GM23338 (cell line): ENCODE measurements around the gene HIP1. TPM values are rescaled to one million over a fixed set of nuclear protein-coding genes. Genes with fewer than 3 reads are reported as not detected.

ENCODE experiments used
- ATAC-seq: fragments of 200-7000 bp; cut with Tn5 transposase; 3 replicates; pipeline ENCODE4 v1.9.1; 2020
- DNase-seq: peaks from one replicate; pipeline ENCODE4 v3.0.0-alpha.2; 2015; ENCODE audit warnings: low spot score
- H2AFZ ChIP-seq: fragments of 200-600 bp; sonication (generic); 2 replicates; pipeline ENCODE4 v1.8.0; 2016; ENCODE audit warnings: antibody characterized with exemption, mild to moderate bottlenecking, moderate library complexity
- H3F3A ChIP-seq: fragments of 200-600 bp; sonication (generic); replicated peaks from 2 replicates; pipeline ENCODE4 v1.8.0; 2017; ENCODE audit warnings: antibody characterized with exemption, mixed run types, low read depth
- H3K27ac ChIP-seq: fragments of 200-600 bp; sonication (generic); 2 replicates; pipeline ENCODE4 v1.6.1; 2016; ENCODE audit warnings: low read depth
- H3K27me3 ChIP-seq: fragments of 200-600 bp; sonication (generic); 2 replicates; pipeline ENCODE4 v1.8.0; 2016; ENCODE audit warnings: mild to moderate bottlenecking, mixed run types, moderate library complexity; ENCODE audit not compliant: insufficient read depth
- H3K36me3 ChIP-seq: fragments of 200-600 bp; sonication (generic); 2 replicates; pipeline ENCODE4 v1.8.0; 2016; ENCODE audit warnings: mild to moderate bottlenecking; ENCODE audit not compliant: insufficient read depth
- H3K4me1 ChIP-seq: fragments of 200-600 bp; sonication (generic); 2 replicates; pipeline ENCODE4 v1.8.0; 2016; ENCODE audit warnings: mild to moderate bottlenecking, moderate library complexity; ENCODE audit not compliant: insufficient read depth
- H3K4me2 ChIP-seq: fragments of 200-600 bp; sonication (generic); 2 replicates; pipeline ENCODE4 v1.7.1; 2017; ENCODE audit warnings: mixed run types
- H3K4me3 ChIP-seq: fragments of 200-600 bp; sonication (generic); 2 replicates; pipeline ENCODE4 v1.6.1; 2016; ENCODE audit warnings: mixed run types
- H3K79me2 ChIP-seq: fragments of 200-600 bp; sonication (generic); replicated peaks from 2 replicates; pipeline ENCODE4 v1.8.0; 2017; ENCODE audit warnings: mild to moderate bottlenecking; ENCODE audit not compliant: insufficient read depth
- H3K9me2 ChIP-seq: fragments of 200-600 bp; sonication (generic); 2 replicates; pipeline ENCODE4 v1.8.0; 2017; ENCODE audit not compliant: insufficient read depth
- H4K20me1 ChIP-seq: fragments of 200-600 bp; sonication (generic); replicated peaks from 2 replicates; pipeline ENCODE4 v1.8.0; 2017; ENCODE audit warnings: mild to moderate bottlenecking; ENCODE audit not compliant: insufficient read depth
- H3K27ac Mint-ChIP-seq: 2 replicates; pipeline ENCODE4 v1.8.0; 2020; ENCODE audit warnings: inconsistent platforms, mild to moderate bottlenecking, moderate library complexity, mixed read lengths
- H3K27me3 Mint-ChIP-seq: 3 replicates; pipeline ENCODE4 v1.8.0; 2022; ENCODE audit warnings: low read depth, mild to moderate bottlenecking, moderate library complexity, mixed read lengths, inconsistent platforms; ENCODE audit not compliant: insufficient read depth, poor library complexity
- H3K36me3 Mint-ChIP-seq: 3 replicates; pipeline ENCODE4 v1.8.0; 2021; ENCODE audit warnings: low read depth, mild to moderate bottlenecking, inconsistent platforms, moderate library complexity, mixed read lengths
- H3K4me1 Mint-ChIP-seq: 3 replicates; pipeline ENCODE4 v1.8.0; 2020; ENCODE audit warnings: mild to moderate bottlenecking, inconsistent platforms, mixed read lengths
- H3K4me3 Mint-ChIP-seq: 3 replicates; pipeline ENCODE4 v1.8.0; 2021; ENCODE audit warnings: moderate library complexity, mild to moderate bottlenecking, inconsistent platforms, mixed read lengths
- H3K9me3 Mint-ChIP-seq: 3 replicates; pipeline ENCODE4 v1.8.0; 2020; ENCODE audit warnings: moderate library complexity, mild to moderate bottlenecking, inconsistent platforms, mixed read lengths
- CREB1 ChIP-seq: fragments of 250-450 bp; sonication (Bioruptor Pico); IDR thresholded peaks from 2 replicates; pipeline ENCODE4 v1.5.0; 2020; ENCODE audit warnings: low read depth, mild to moderate bottlenecking, moderate library complexity
- CTCF ChIP-seq, 2 experiments: fragments of 200-600 bp in 1 of 2; sonication (generic) in 1 of 2; conservative IDR thresholded peaks; 2 replicates each; pipeline versions ENCODE4 v1.5.1 to v1.6.1; 2016 to 2017; ENCODE audit warnings: antibody characterized with exemption in 2 of 2, low read depth in 2 of 2, mild to moderate bottlenecking in 2 of 2, moderate library complexity in 1 of 2
- EZH2phosphoT487 ChIP-seq: fragments of 200-600 bp; sonication (generic); IDR thresholded peaks from one replicate; pipeline ENCODE4 v1.8.1; 2018; ENCODE audit warnings: antibody characterized with exemption; ENCODE audit not compliant: unreplicated experiment
- JUNB ChIP-seq: IDR thresholded peaks from one replicate; pipeline ENCODE4 v1.6.1; 2016; ENCODE audit warnings: antibody characterized with exemption; ENCODE audit not compliant: unreplicated experiment
- POLR2AphosphoS5 ChIP-seq: IDR thresholded peaks from 2 replicates; pipeline ENCODE4 v1.6.1; 2016; ENCODE audit warnings: antibody characterized with exemption, low read depth
- STAT1 ChIP-seq: IDR thresholded peaks from one replicate; pipeline ENCODE4 v1.6.1; 2016; ENCODE audit warnings: antibody characterized with exemption; ENCODE audit not compliant: unreplicated experiment
- ZNF114 ChIP-seq: fragments of 250-450 bp; sonication (Bioruptor Pico); IDR thresholded peaks from 2 replicates; pipeline ENCODE4 v1.5.0; 2020; ENCODE audit warnings: mild to moderate bottlenecking, moderate library complexity
- ZNF331 ChIP-seq: fragments of 250-450 bp; sonication (Bioruptor Pico); IDR thresholded peaks from 2 replicates; pipeline ENCODE4 v1.5.0; 2020; ENCODE audit warnings: low read depth, mild to moderate bottlenecking, moderate library complexity
- polyA plus RNA-seq: library from polyadenylated mRNA; unstranded; fragments of >200 nt; fragmentation: Nextera tagmentation; extraction: Ambion mirVana; gene quantifications from 2 replicates; pipeline ENCODE4 v1.2.1, GENCODE V29; 2016
- total RNA-seq: library from RNA; depleted of rRNA; stranded (reverse); fragments of >200 nt; shearing (Covaris generic); gene quantifications from 2 replicates; pipeline ENCODE4 v1.2.3, GENCODE V29; 2014
- TF ChIP-seq, protein P1 (sequence below): IDR thresholded peaks from one replicate; pipeline ENCODE4 v1.6.1; 2018; ENCODE audit warnings: antibody characterized with exemption; ENCODE audit not compliant: unreplicated experiment
- TF ChIP-seq, protein P2 (sequence below): IDR thresholded peaks from 2 replicates; pipeline ENCODE4 v1.6.1; 2016; ENCODE audit warnings: antibody characterized with exemption

The HIP1 gene
- total and polyA plus RNA-seq, 2 experiments from 2014 or later: 24.9 to 80.8 TPM

DNA sequence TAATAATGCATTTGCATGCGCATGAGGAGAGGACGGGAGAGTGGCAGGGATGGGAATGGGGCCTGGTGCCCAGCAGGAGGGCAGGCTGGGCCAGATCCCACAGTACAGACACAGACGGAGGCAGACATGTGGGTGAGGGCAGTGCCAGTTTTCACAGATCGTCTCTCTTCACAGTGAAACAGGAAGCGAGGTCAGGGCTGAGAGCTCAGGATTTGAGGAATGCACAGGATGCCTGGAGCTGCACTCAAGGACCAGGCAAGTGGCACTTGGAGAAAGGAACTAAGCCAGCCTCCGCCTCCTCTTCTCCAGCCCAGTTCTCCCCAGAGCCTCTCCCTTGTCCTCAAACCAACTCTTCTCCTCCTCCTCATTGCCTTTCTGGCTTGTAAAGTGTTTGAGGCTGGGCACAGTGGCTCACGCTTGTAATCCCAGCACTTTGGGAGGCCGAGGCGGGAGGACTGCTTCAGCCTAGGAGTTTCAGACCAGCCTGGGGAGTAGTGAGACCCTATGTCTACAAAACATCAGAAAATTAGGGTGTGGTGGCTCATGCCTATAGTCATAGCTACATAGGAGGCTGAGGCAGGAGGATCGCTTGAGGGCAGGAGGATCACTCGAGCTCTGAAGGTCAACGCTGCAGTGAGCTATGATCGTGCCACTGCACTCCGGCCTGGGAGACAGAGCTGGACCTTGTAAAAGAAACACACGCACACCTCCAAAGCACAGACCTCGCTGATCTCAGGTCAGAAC, 115.2 kb downstream of the HIP1 start:
- H3K36me3 ChIP-seq: peaks cover 2% of the 10 kb centered on the region
- peak; percentile 73 for ATAC-seq
- H3K4me1 ChIP-seq: peaks cover 3% of the 10 kb centered on the region; the same call in 1 of the 2 replicates
- Mint-ChIP-seq H3K27ac (peak overlapping the region; percentile 93), H3K27me3 (peaks cover 6% of the 10 kb centered on the region), H3K4me3 (peak overlapping the region; percentile 20; the same call in 1 of the 3 replicates), H3K9me3 (peaks cover 11% of the 10 kb centered on the region), H3K36me3 (peaks cover 65% of the 10 kb centered on the region), H3K4me1 (peaks cover 20% of the 10 kb centered on the region)
- H3K79me2 ChIP-seq: peaks cover 67% of the 10 kb centered on the region
- DNase-seq: peak; percentile 35
- peaks cover 52% of the 10 kb centered on the region for H4K20me1 ChIP-seq
- H2AFZ ChIP-seq: no peak overlapping the region
- H3K4me3 ChIP-seq: no peak overlapping the region
- H3F3A ChIP-seq: 0 out of 2 replicates have a peak, but pooled peaks cover 9% of the 10 kb centered on the region
- H3K4me2 ChIP-seq: no peak overlapping the region
- peak overlapping the region; percentile 74; the same call in 1 of the 2 replicates for H3K27ac ChIP-seq
- TF ChIP-seq JUNB (no peak), ZNF114 (CRISPR knock-in tag) (no peak), EZH2phosphoT487 (no peak), STAT1 (no peak)
- no peaks in the 10 kb centered on the region; the same call in 1 of the 2 replicates for H3K9me2 ChIP-seq
- no peaks in the 10 kb centered on the region for H3K27me3 ChIP-seq

GRCh38 chr7:75621124-75621523, 117.6 kb downstream of the HIP1 start:
- ATAC-seq (no peak), DNase-seq (no peak)
- no peak overlapping the region for H3K27ac ChIP-seq
- H3F3A ChIP-seq: 0 out of 2 replicates have a peak, but pooled peaks cover 9% of the 10 kb centered on the region
- no peaks in the 10 kb centered on the region for H3K9me2 ChIP-seq
- TF ChIP-seq, protein P1, sequence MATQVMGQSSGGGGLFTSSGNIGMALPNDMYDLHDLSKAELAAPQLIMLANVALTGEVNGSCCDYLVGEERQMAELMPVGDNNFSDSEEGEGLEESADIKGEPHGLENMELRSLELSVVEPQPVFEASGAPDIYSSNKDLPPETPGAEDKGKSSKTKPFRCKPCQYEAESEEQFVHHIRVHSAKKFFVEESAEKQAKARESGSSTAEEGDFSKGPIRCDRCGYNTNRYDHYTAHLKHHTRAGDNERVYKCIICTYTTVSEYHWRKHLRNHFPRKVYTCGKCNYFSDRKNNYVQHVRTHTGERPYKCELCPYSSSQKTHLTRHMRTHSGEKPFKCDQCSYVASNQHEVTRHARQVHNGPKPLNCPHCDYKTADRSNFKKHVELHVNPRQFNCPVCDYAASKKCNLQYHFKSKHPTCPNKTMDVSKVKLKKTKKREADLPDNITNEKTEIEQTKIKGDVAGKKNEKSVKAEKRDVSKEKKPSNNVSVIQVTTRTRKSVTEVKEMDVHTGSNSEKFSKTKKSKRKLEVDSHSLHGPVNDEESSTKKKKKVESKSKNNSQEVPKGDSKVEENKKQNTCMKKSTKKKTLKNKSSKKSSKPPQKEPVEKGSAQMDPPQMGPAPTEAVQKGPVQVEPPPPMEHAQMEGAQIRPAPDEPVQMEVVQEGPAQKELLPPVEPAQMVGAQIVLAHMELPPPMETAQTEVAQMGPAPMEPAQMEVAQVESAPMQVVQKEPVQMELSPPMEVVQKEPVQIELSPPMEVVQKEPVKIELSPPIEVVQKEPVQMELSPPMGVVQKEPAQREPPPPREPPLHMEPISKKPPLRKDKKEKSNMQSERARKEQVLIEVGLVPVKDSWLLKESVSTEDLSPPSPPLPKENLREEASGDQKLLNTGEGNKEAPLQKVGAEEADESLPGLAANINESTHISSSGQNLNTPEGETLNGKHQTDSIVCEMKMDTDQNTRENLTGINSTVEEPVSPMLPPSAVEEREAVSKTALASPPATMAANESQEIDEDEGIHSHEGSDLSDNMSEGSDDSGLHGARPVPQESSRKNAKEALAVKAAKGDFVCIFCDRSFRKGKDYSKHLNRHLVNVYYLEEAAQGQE: no peak
- TF ChIP-seq, protein P2, sequence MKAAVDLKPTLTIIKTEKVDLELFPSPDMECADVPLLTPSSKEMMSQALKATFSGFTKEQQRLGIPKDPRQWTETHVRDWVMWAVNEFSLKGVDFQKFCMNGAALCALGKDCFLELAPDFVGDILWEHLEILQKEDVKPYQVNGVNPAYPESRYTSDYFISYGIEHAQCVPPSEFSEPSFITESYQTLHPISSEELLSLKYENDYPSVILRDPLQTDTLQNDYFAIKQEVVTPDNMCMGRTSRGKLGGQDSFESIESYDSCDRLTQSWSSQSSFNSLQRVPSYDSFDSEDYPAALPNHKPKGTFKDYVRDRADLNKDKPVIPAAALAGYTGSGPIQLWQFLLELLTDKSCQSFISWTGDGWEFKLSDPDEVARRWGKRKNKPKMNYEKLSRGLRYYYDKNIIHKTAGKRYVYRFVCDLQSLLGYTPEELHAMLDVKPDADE: no peak
- TF ChIP-seq JUNB: no peak
- no peak for TF ChIP-seq POLR2AphosphoS5
- no peak for TF ChIP-seq CREB1
- TF ChIP-seq STAT1: no peak
- TF ChIP-seq ZNF114 (CRISPR knock-in tag): no peak
- TF ChIP-seq EZH2phosphoT487: no peak
- no peak for TF ChIP-seq CTCF (conservative IDR thresholded peaks at IDR 0.05; ENCODE audit: low read depth in 2 of 2)
- no peak for TF ChIP-seq ZNF331 (CRISPR knock-in tag)
- H4K20me1 ChIP-seq: peaks cover 48% of the 10 kb centered on the region
- H2AFZ ChIP-seq: no peak overlapping the region
- peaks cover 43% of the 10 kb centered on the region for H3K79me2 ChIP-seq
- H3K4me3 ChIP-seq: no peak overlapping the region
- no peak overlapping the region for H3K27ac Mint-ChIP-seq
- peaks cover 8% of the 10 kb centered on the region for H3K27me3 Mint-ChIP-seq
- H3K27me3 ChIP-seq: no peaks in the 10 kb centered on the region
- peaks cover 3% of the 10 kb centered on the region; the same call in 1 of the 2 replicates for H3K4me1 ChIP-seq
- no peaks in the 10 kb centered on the region; the same call in 1 of the 3 replicates for H3K9me3 Mint-ChIP-seq
- no peak overlapping the region for H3K4me2 ChIP-seq
- H3K36me3 Mint-ChIP-seq: peaks cover 49% of the 10 kb centered on the region
- no peaks in the 10 kb centered on the region; the same call in 1 of the 2 replicates for H3K36me3 ChIP-seq
- no peak overlapping the region for H3K4me3 Mint-ChIP-seq
- peaks cover 20% of the 10 kb centered on the region for H3K4me1 Mint-ChIP-seq
